Erythroblast (primary cell): ENCODE data around the gene OLIG3.

ENCODE experiments used
- DNase-seq, 2 experiments: peaks; one replicate each; lab custom pipeline; 2025; lab: John Stamatoyannopoulos, UW
- GATA1 ChIP-seq: IDR thresholded peaks from 2 replicates; pipeline ENCODE4 v1.6.1; 2011; ENCODE audit warnings: low read depth, mild to moderate bottlenecking, control low read depth, low read length, moderate library complexity
- POLR2A ChIP-seq: IDR thresholded peaks from 2 replicates; pipeline ENCODE4 v1.6.1; 2011; ENCODE audit warnings: mild to moderate bottlenecking, low read length

OLIG3 gene

GRCh38 chr6:137494281-137494987, at the start of gene OLIG3:
OLIG3 (minus strand) TSS chr6:137494394; CDS start chr6:137494170, 224 bp downstream.
- no peak for DNase-seq
- TF ChIP-seq GATA1 (no peak), POLR2A (no peak)

GRCh38 chr6:137543114-137543513, 48.9 kb upstream of the OLIG3 start:
- no peak for DNase-seq
- TF ChIP-seq GATA1 (no peak), POLR2A (no peak)

GRCh38 chr6:137542713-137543112, 48.5 kb upstream of the OLIG3 start:
- TF ChIP-seq GATA1 (no peak), POLR2A (no peak)

GRCh38 chr6:137541534-137542063, 47.4 kb upstream of the OLIG3 start:
- no peak for DNase-seq
- TF ChIP-seq GATA1 (no peak), POLR2A (no peak)

More at GRCh38 chr6:137542713-137543112, 48.5 kb upstream of the OLIG3 start:
- no peak for DNase-seq

- no peak for DNase-seq
- TF ChIP-seq POLR2A = no peak
- no peak for TF ChIP-seq GATA1
Measured at GRCh38 chr6:137536104-137536773, 42.0 kb upstream of the OLIG3 start.

- no peak for DNase-seq
- TF ChIP-seq POLR2A (no peak), GATA1 (no peak)
Measured at GRCh38 chr6:137531376-137532092, 37.3 kb upstream of the OLIG3 start.

GRCh38 chr6:137530404-137530803, 36.2 kb upstream of the OLIG3 start:
- DNase-seq = no peak
- no peak for TF ChIP-seq POLR2A
- no peak for TF ChIP-seq GATA1

GRCh38 chr6:137522831-137523230, 28.6 kb upstream of the OLIG3 start:
- no peak for DNase-seq
- TF ChIP-seq GATA1 (no peak), POLR2A (no peak)

GRCh38 chr6:137522198-137522798, 28.1 kb upstream of the OLIG3 start:
- DNase-seq = no peak
- no peak for TF ChIP-seq POLR2A
- TF ChIP-seq GATA1 = no peak

GRCh38 chr6:137520520-137520919, 26.3 kb upstream of the OLIG3 start:
- no peak for TF ChIP-seq GATA1
- no peak for TF ChIP-seq POLR2A
- no peak for DNase-seq

GRCh38 chr6:137519629-137520176, 25.5 kb upstream of the OLIG3 start:
- no peak for DNase-seq
- TF ChIP-seq POLR2A (no peak), GATA1 (no peak)

- no peak for DNase-seq
Measured at GRCh38 chr6:137518386-137518983, 24.3 kb upstream of the OLIG3 start.

GRCh38 chr6:137514418-137514817, 20.2 kb upstream of the OLIG3 start:
- no peak for TF ChIP-seq GATA1
- TF ChIP-seq POLR2A = no peak
- no peak for DNase-seq

More at GRCh38 chr6:137518386-137518983, 24.3 kb upstream of the OLIG3 start:
- TF ChIP-seq GATA1 = no peak
- no peak for TF ChIP-seq POLR2A
